Stimulated activated CD4-positive, alpha-beta T cell treated with anti-CD3 and anti-CD28 coated beads, TNF-alpha, amount 100 ng/mL, for 24 hours (primary cell): ENCODE results near the gene ROBO4.

Experiments used
- DNase-seq, 3 experiments: peaks; one replicate each; pipeline ENCODE4 v3.0.0-alpha.2; 2020; ENCODE audit warnings: low read depth in 3 of 3

The ROBO4 gene

GRCh38 chr11:124841201-124841600, 56.5 kb downstream of the ROBO4 start:
- no peak for DNase-seq

- no peak for DNase-seq
Observed at GRCh38 chr11:124840666-124841065, 57.0 kb downstream of the ROBO4 start.

GRCh38 chr11:124839972-124840621, 57.6 kb downstream of the ROBO4 start:
- no peak for DNase-seq

GRCh38 chr11:124839128-124839971, 58.3 kb downstream of the ROBO4 start:
- DNase-seq, result no peak

GRCh38 chr11:124838805-124839127, 58.9 kb downstream of the ROBO4 start:
- DNase-seq, result no peak

- DNase-seq, result no peak
Observed at GRCh38 chr11:124837491-124837856, 60.2 kb downstream of the ROBO4 start.

- no peak for DNase-seq
Observed at GRCh38 chr11:124835918-124836317, 61.7 kb downstream of the ROBO4 start.

GRCh38 chr11:124834526-124835180, 63.0 kb downstream of the ROBO4 start:
- DNase-seq, result no peak
